ENCODE measurements around the gene DHRS7C.

DNA sequence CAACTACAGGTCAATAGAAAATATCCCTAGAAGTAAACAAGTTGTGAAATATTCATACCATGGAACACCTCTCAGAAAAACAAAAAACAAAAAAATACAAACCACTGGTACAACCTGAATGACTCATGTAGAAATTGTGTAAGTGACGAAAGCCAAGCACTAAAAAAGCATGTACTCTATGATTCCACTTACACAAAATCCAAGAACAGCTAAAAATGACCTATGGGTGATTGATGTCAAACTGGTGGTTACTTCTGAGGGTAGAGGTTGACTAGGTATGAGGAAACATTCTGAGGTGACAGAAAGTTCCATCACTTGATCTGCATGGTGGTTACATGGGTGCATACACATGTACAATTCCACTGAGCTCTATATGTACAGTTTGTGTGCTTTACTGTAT is 31.1 kb downstream of the DHRS7C start:
- TF ChIP-seq ZNF274 (IDR thresholded peaks at IDR 0.05; ENCODE audit: low read depth, low read length): no peak
- TF ChIP-seq YY1 (IDR thresholded peaks at IDR 0.05; ENCODE audit: insufficient read depth, insufficient read length): no peak
